Measurements from ENCODE around the gene MDH2. TPM values are rescaled to one million over a fixed set of nuclear protein-coding genes. Genes with fewer than 3 reads are reported as not detected.
"Not testable (repeated sequence)": the region's sequence is repeated elsewhere in the genome, so short reads cannot be mapped to it uniquely, and the experiment has no call there.

The MDH2 gene
- total and polyA plus RNA-seq, 4 donors = 54.3 to 200 (median 85.6) TPM

- ATAC-seq (ENCODE audit: insufficient read depth, low FRiP score) = no peak
Measured at GRCh38 chr7:76009672-76010600, 38.0 kb upstream of the MDH2 start.

GRCh38 chr7:76011442-76011861 lies 36.5 kb upstream of the MDH2 start:
- Histone ChIP-seq H3K4me3 (no peak overlapping the region), H3K27me3 (ENCODE audit: control insufficient read depth in 3 of 3, insufficient read depth in 3 of 3, low read length in 2 of 3) (no peaks in the 10 kb centered on the region), H3K4me1 (ENCODE audit: control insufficient read depth in 5 of 5, insufficient read depth in 5 of 5, low read length in 5 of 5) (peaks cover 0 to 15% (median 4%) of the 10 kb centered on the region in 5 donors), H3K36me3 (ENCODE audit: control insufficient read depth in 4 of 4, insufficient read depth in 4 of 4, low read length in 4 of 4) (peaks cover 0 to 7% (median 2%) of the 10 kb centered on the region in 4 donors), H3K9me3 (ENCODE audit: control insufficient read depth in 4 of 4, insufficient read depth in 3 of 4, low read length in 3 of 4) (no peaks in the 10 kb centered on the region), H3K27ac (ENCODE audit: low read depth in 1 of 2, low read length in 1 of 2) (peak overlapping the region in 1 of 2 donors; percentile 0), H3K9ac (ENCODE audit: insufficient read depth in 1 of 2, low read length in 2 of 2) (peak overlapping the region; percentile 16 to 33)
- TF ChIP-seq CTCF (IDR thresholded peaks at IDR 0.05; ENCODE audit: control extremely low read depth, extremely low read depth) = no peak
- peak; percentile 67 to 81 (median 75) for DNase-seq
- 52 to 72% methylated on average over 8 of the region's 8 CpGs for WGBS, 2 donors
- no peak for ATAC-seq (ENCODE audit: insufficient read depth, low FRiP score)

More at GRCh38 chr7:76009672-76010600, 38.0 kb upstream of the MDH2 start:
- TF ChIP-seq CTCF (IDR thresholded peaks at IDR 0.05; ENCODE audit: control extremely low read depth, extremely low read depth) = no peak
- WGBS, 2 donors = 83 to 85% methylated on average over 11 of the region's 11 CpGs
- Histone ChIP-seq H3K9me3 (ENCODE audit: control insufficient read depth in 4 of 4, insufficient read depth in 3 of 4, low read length in 3 of 4) (no peaks in the 10 kb centered on the region), H3K4me3 (no peak overlapping the region), H3K4me1 (ENCODE audit: control insufficient read depth in 5 of 5, insufficient read depth in 5 of 5, low read length in 5 of 5) (peaks cover 0 to 15% (median 4%) of the 10 kb centered on the region in 5 donors), H3K27ac (ENCODE audit: low read depth in 1 of 2, low read length in 1 of 2) (peak overlapping the region in 1 of 2 donors; percentile 41), H3K27me3 (ENCODE audit: control insufficient read depth in 3 of 3, insufficient read depth in 3 of 3, low read length in 2 of 3) (no peaks in the 10 kb centered on the region), H3K36me3 (ENCODE audit: control insufficient read depth in 4 of 4, insufficient read depth in 4 of 4, low read length in 4 of 4) (peaks cover 0 to 7% (median 2%) of the 10 kb centered on the region in 4 donors), H3K9ac (ENCODE audit: insufficient read depth in 1 of 2, low read length in 2 of 2) (no peak overlapping the region)
- no peak for DNase-seq

GRCh38 chr7:76016191-76016947 lies 31.5 kb upstream of the MDH2 start:
- H3K9me3 ChIP-seq (ENCODE audit: control insufficient read depth in 4 of 4, insufficient read depth in 3 of 4, low read length in 3 of 4) = no peaks in the 10 kb centered on the region
- 91 to 95% methylated on average over 13 of the region's 13 CpGs for WGBS, 2 donors
- H3K36me3 ChIP-seq (ENCODE audit: control insufficient read depth in 4 of 4, insufficient read depth in 4 of 4, low read length in 4 of 4) = peaks cover 2 to 8% (median 5%) of the 10 kb centered on the region in 4 donors
- no peak for DNase-seq
- TF ChIP-seq CTCF (IDR thresholded peaks at IDR 0.05; ENCODE audit: control extremely low read depth, extremely low read depth) = no peak
- H3K27ac ChIP-seq (ENCODE audit: low read depth in 1 of 2, low read length in 1 of 2) = no peak overlapping the region
- peaks cover 0 to 6% (median 0%) of the 10 kb centered on the region in 5 donors for H3K4me1 ChIP-seq (ENCODE audit: control insufficient read depth in 5 of 5, insufficient read depth in 5 of 5, low read length in 5 of 5)
- H3K9ac ChIP-seq (ENCODE audit: insufficient read depth in 1 of 2, low read length in 2 of 2) = no peak overlapping the region
- no peaks in the 10 kb centered on the region for H3K27me3 ChIP-seq (ENCODE audit: control insufficient read depth in 3 of 3, insufficient read depth in 3 of 3, low read length in 2 of 3)
- ATAC-seq (ENCODE audit: insufficient read depth, low FRiP score) = no peak
- no peak overlapping the region for H3K4me3 ChIP-seq

- not testable (repeated sequence) for H3K4me3 ChIP-seq; H3K27ac ChIP-seq (ENCODE audit: low read depth in 1 of 2, low read length in 1 of 2); H3K9me3 ChIP-seq (ENCODE audit: control insufficient read depth in 4 of 4, insufficient read depth in 3 of 4, low read length in 3 of 4); ATAC-seq (ENCODE audit: insufficient read depth, low FRiP score); DNase-seq; H3K27me3 ChIP-seq (ENCODE audit: control insufficient read depth in 3 of 3, insufficient read depth in 3 of 3, low read length in 2 of 3); H3K9ac ChIP-seq (ENCODE audit: insufficient read depth in 1 of 2, low read length in 2 of 2); H3K4me1 ChIP-seq (ENCODE audit: control insufficient read depth in 5 of 5, insufficient read depth in 5 of 5, low read length in 5 of 5)
- WGBS, 2 donors = 99% methylated on average over 4 of the region's 4 CpGs
- peaks cover 6 to 13% (median 10%) of the 10 kb centered on the region in 4 donors for H3K36me3 ChIP-seq (ENCODE audit: control insufficient read depth in 4 of 4, insufficient read depth in 4 of 4, low read length in 4 of 4)
Measured at GRCh38 chr7:76018520-76018919, 29.4 kb upstream of the MDH2 start.
